Inferior parietal cortex (tissue), 1 donor: Measurements from ENCODE around the gene MYO18A.

ENCODE experiments used
- DNase-seq: peaks from one replicate; pipeline ENCODE4 v3.0.0-alpha.2; 2016; ENCODE audit errors: extremely low spot score

Gene MYO18A

DNA sequence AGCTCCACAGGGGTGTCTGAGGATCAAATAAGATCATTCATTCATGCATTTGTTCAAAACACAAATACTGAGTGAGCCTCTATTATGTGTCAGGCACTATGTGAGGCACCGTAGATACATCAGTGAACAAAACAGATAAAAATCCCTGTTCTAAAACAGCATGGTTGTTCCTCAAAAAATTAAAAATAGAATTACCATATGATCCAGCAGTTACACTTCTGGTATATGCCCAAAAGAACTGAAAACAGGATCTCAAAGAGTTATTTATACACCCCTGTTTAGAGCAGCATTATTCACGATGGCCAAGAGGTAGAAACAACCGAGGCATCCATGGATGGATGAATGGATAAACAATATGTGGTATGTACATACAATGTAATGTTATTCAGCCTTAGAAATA lies 121.8 kb downstream of the MYO18A start:
- no peak for DNase-seq

GRCh38 chr17:29057361-29057760 lies 122.8 kb downstream of the MYO18A start:
- DNase-seq = no peak

- DNase-seq = no peak
These were observed 125.4 kb downstream of the MYO18A start for GRCh38 chr17:29054835-29055234.

DNA sequence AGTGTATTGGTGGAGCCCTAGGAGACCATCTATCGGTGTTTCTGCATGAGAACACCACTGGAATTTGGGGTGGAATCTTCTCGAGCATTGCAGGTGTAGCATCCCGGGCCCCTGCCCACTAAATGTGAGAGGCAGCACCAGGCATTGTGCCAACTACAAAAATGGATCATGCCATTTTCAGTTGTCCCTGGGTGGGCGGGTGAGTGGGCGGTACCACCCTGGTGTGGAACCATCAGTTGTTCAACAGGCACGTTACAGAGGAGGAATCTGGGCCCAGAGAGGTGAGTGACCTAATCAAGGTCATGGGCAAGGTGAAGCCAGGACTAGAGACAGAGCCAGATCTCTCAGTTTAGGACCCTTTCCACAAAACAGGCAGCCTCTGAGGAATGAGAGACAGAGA lies 128.5 kb downstream of the MYO18A start:
- no peak for DNase-seq

- no peak for DNase-seq
These were observed 129.0 kb downstream of the MYO18A start for GRCh38 chr17:29051194-29051593.

GRCh38 chr17:29050176-29050575 lies 130.0 kb downstream of the MYO18A start:
- DNase-seq = no peak

GRCh38 chr17:29049541-29050145 lies 130.6 kb downstream of the MYO18A start:
- DNase-seq = no peak

DNA sequence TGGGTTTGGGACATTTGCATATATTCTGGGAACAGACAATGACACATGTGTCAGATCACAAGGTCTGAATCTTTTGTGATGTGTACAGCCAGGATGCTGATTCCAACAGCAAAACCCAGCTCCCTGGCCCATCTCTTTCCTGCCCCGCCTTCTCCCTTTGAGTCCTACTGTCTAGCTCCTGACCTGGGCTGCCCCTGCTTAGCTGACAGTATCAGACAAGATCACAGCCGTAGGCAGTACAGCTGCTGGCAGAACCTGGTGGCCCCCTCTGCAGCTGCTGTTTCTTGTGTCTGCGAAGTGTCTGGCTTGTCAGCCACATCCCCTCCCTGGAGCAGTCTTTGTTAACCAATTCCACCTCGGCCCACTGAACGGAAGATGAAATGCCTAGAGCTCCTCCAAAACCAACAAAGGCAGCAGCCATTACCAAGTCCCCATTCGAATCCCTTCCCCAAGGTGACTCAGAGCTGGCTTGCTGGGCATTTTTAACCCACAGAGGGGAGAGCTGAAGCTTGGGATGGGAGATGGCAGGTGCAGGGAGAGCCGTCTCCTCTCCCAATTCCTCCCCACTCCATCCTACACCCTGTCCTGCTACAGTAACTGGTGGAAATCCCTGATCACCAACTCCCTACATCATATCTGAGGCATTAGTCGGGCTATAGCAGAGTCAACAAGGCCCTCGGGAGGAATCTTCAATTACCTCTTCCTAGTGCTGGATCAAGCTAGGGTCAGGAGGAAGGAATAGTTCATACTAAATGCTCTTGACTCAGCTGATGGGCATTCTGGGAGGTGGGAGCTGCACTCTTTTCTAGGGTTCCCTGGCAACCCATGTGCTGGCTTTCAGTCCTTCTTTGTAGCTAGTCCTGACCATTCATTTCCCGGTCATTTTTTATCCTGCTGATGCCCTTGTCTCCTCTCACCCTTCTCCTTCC lies 131.5 kb downstream of the MYO18A start:
- no peak for DNase-seq

- no peak for DNase-seq
These were observed 133.7 kb downstream of the MYO18A start for GRCh38 chr17:29046473-29046839.

DNA sequence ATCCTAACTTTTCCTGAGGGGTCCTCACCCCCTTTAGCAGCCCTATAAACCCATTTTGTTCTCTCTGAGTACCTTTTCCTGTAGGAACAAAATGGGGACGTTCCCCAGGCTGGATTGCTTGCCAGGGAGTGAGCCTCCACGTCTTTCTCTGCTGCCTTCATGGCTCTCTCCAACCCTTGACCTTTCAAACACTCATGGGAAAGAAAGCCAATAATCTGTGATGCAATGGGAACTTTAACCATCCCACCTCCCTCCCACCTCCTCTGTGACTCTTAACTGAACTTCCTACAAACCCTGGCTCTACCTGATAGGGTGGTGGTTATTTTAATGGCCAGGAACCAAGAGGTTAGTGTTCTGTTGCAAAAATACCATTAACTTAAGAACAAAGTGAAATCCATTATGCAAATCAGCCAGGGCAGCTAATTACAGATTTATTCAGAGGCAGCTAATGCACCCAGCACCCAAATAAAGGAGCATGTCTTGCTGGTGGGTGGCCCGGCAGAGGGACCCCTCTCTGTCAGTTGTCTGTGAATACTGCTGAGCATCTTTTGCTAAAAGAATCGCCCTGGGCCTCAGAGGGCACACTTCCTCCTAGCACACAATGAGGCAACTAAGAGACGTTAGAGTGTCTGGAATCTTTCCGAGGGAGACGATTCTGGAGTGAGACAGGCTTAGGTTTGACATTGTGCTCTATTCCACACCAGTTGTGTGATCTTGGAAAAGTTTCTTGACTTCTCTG lies 134.3 kb downstream of the MYO18A start:
- no peak for DNase-seq

DNA sequence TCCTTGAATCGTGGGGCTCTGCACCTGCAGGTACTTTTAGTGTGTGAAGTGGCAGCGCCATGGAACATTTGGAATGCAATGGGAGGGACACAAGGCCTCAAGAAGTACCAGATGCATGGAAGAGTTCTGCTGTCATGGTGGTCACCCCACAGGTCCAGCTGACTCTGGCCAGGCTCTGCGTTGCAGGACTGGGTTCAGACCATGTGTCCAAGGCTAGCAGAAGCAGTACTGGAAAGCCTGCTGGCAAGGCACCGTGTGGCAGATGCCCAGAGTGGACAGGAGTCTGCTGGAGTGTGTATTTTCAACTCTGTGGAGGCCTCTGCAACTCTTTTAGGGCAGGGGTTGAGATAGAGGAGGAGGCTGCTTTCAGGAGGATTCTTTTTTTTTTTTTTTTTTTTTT lies 135.2 kb downstream of the MYO18A start:
- DNase-seq = no peak

DNA sequence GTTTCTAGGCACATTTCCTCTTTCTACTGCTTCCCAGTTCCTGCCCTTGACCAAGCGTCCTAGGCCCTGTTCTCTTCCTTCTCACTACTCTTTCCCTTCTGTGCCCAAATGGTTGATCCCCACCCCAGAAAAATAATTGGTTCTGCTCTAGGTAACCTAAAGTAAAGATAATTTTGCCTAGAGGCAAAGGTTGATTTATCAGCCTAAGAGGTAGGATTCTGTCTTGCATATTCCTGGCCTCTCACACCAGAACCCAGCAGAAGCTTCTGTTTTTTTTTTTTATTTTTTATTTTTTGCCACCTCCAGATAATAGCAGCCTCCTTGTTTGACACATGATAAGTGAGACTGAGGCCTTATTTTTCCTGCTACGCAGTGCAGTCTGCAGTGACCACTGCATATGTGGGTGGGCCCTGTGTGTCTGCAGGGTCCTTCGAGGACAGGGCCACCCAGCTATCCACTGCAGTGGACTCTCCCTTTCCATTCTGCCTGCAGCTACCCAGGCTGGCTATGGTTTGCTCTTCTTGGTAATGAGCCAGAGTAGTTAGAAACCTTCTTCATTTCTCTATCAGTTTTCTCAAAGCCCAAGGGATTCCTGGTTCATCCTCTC lies 136.6 kb downstream of the MYO18A start:
- no peak for DNase-seq

GRCh38 chr17:29042679-29043538 lies 137.3 kb downstream of the MYO18A start, which contains the start of gene PIPOX:
TSS of gene PIPOX (plus strand) at chr17:29043141. CDS start at chr17:29043226, 85 bp downstream.
- no peak for DNase-seq

- DNase-seq = no peak
These were observed 138.0 kb downstream of the MYO18A start for GRCh38 chr17:29042026-29042678.

GRCh38 chr17:29041571-29041970 lies 138.6 kb downstream of the MYO18A start:
- no peak for DNase-seq

DNA sequence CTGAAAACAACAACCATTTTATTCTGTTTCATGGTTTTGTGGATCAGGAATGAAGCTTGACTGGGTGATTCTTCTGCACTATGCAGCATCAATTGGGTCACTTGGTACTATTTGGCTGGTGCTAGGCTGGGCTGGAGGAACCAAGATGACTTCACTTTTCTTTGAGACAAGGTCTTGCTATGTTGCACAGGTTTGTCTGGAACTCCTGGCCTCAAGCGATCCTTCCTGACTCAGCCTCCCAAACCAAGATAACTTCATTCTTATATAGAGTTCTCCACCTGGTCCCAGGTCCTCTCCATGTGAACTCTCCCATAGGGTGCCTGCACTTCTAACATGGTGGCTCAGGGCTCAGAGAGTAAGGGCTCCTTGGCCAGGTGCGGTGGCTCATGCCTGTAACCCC lies 139.1 kb downstream of the MYO18A start:
- DNase-seq = no peak

- no peak for DNase-seq
These were observed 140.2 kb downstream of the MYO18A start for GRCh38 chr17:29039764-29040598.

GRCh38 chr17:29038085-29038795 lies 142.0 kb downstream of the MYO18A start:
- DNase-seq = no peak

GRCh38 chr17:29037739-29038084 lies 142.5 kb downstream of the MYO18A start:
- no peak for DNase-seq
